ENCODE data around the gene ARHGAP9. TPM values are rescaled to one million over a fixed set of nuclear protein-coding genes. Genes with fewer than 3 reads are reported as not detected.

The ARHGAP9 gene
- total and polyA plus RNA-seq, 2 of the 4 experiments (the other 2 are of a cell fraction): 0.18 to 0.79 TPM

- no peak overlapping the region for H3K56ac ChIP-seq (ENCODE audit: extremely low read depth, insufficient read depth, low read length)
- H3K14ac ChIP-seq (replicated peaks; ENCODE audit: low read depth, low read length): no peak overlapping the region
- intact Hi-C loops (cut with micrococcal nuclease): no loop called here
- no peak overlapping the region for H3K27ac ChIP-seq (ENCODE audit: insufficient read depth, low read length)
- H3K27me3 ChIP-seq (ENCODE audit: control insufficient read depth, insufficient read depth, low read length): no peaks in the 10 kb centered on the region
- CTCF ChIA-PET: no interaction called here
- ATAC-seq (ENCODE audit: low read depth) (no peak), DNase-seq (no peak)
- H2BK20ac ChIP-seq (ENCODE audit: low read depth, low read length): no peak overlapping the region
- no peak overlapping the region for H2AK9ac ChIP-seq (replicated peaks; ENCODE audit: low read depth, low read length, poor library complexity)
- no peak overlapping the region for H3K9ac ChIP-seq (ENCODE audit: low read depth, low read length)
- H4K5ac ChIP-seq (ENCODE audit: low read depth, low read length): no peak overlapping the region
- no TSS peak for BruUV-seq (replicated peaks)
- TF ChIP-seq MAFK (IDR thresholded peaks at IDR 0.05; ENCODE audit: low read depth, low read length): no peak
- no peak for TF ChIP-seq MAZ (IDR thresholded peaks at IDR 0.05; ENCODE audit: borderline replicate concordance, low read depth, low read length)
- no peak for TF ChIP-seq RCOR1 (IDR thresholded peaks at IDR 0.05; ENCODE audit: insufficient replicate concordance, low read length)
- no peak for TF ChIP-seq CTCF (conservative IDR thresholded peaks at IDR 0.05; ENCODE audit: low read depth, low read length)
- no peak for TF ChIP-seq CEBPB (IDR thresholded peaks at IDR 0.05; ENCODE audit: low read depth, low read length)
- TF ChIP-seq, protein P1, sequence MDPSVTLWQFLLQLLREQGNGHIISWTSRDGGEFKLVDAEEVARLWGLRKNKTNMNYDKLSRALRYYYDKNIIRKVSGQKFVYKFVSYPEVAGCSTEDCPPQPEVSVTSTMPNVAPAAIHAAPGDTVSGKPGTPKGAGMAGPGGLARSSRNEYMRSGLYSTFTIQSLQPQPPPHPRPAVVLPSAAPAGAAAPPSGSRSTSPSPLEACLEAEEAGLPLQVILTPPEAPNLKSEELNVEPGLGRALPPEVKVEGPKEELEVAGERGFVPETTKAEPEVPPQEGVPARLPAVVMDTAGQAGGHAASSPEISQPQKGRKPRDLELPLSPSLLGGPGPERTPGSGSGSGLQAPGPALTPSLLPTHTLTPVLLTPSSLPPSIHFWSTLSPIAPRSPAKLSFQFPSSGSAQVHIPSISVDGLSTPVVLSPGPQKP (IDR thresholded peaks at IDR 0.05; ENCODE audit: borderline replicate concordance, low read depth, low read length): no peak
- TF ChIP-seq RFX5 (IDR thresholded peaks at IDR 0.05; ENCODE audit: low read depth, low read length): no peak
- H4K8ac ChIP-seq (ENCODE audit: low read depth in 2 of 2, low read length in 2 of 2): no peak overlapping the region
- no peak overlapping the region for H3K23ac ChIP-seq (ENCODE audit: low read depth, low read length)
- POLR2A ChIA-PET (ENCODE audit: unreplicated experiment): no interaction called here
- no peak overlapping the region for H2BK15ac ChIP-seq (ENCODE audit: low read depth, low read length)
- H3K4me3 ChIP-seq (ENCODE audit: insufficient read depth, low read depth, low read length): no peak overlapping the region
- no peak overlapping the region for H2BK120ac ChIP-seq (ENCODE audit: low read depth, low read length)
- no peak overlapping the region for H2AK5ac ChIP-seq (ENCODE audit: low read depth, low read length)
- dilution Hi-C loops (cut with HindIII; ENCODE audit: low sequenced_read_pairs, unreplicated experiment): no loop called here
- WGBS, 2 experiments (ENCODE audit: extremely low coverage in 2 of 2, insufficient read length in 1 of 2): no CpG with 5 or more reads among the region's 1 CpG
- no peak overlapping the region for H3K18ac ChIP-seq (ENCODE audit: low read depth, low read length)
- no peaks in the 10 kb centered on the region for H4K20me1 ChIP-seq (ENCODE audit: insufficient read depth, low read length)
- H3K4ac ChIP-seq (ENCODE audit: low read depth, low read length): no peak overlapping the region
- H3K4me1 ChIP-seq (ENCODE audit: control insufficient read depth, insufficient read depth, low read length): no peaks in the 10 kb centered on the region
- H3K36me3 ChIP-seq (ENCODE audit: control insufficient read depth, insufficient read depth, low read length): no peaks in the 10 kb centered on the region
- no peak overlapping the region for H3K4me2 ChIP-seq (ENCODE audit: low read depth, low read length)
- H2BK5ac ChIP-seq (ENCODE audit: low read depth, low read length, poor library complexity, severe bottlenecking): no peak overlapping the region
- H3K9me3 ChIP-seq (ENCODE audit: control insufficient read depth, insufficient read depth, low read length): no peaks in the 10 kb centered on the region
- no peak overlapping the region for H2AFZ ChIP-seq (replicated peaks; ENCODE audit: low read length, poor library complexity)
- no peaks in the 10 kb centered on the region for H3K9me1 ChIP-seq (ENCODE audit: insufficient read depth, low read length)
- no peak overlapping the region for H4K91ac ChIP-seq (ENCODE audit: insufficient read depth, low read depth, low read length)
- in situ Hi-C loops (cut with MboI; ENCODE audit: low sequenced_read_pairs): no loop called here
- H3K79me1 ChIP-seq (ENCODE audit: low read depth in 1 of 2, low read length in 2 of 2): no peaks in the 10 kb centered on the region
These were observed 41.3 kb downstream of the ARHGAP9 start for GRCh38 chr12:57438400-57438799.
